IPS DF 6.9 (cell line): Measurements from ENCODE around the gene SLC9A1.
A peak's percentile ranks its signal among the peaks of the same experiment; 100 is the strongest.

Experiments
- DNase-seq: peaks from one replicate; pipeline ENCODE4 v3.0.0-alpha.2; 2013; ENCODE audit warnings: low read depth, low spot score
- H3K27ac ChIP-seq: one replicate; pipeline ENCODE4 v1.5.1; 2013; ENCODE audit warnings: low read length, control low read depth
- H3K27me3 ChIP-seq: 2 replicates; pipeline ENCODE4 v1.6.1; 2013; ENCODE audit warnings: mild to moderate bottlenecking, low read length; ENCODE audit not compliant: control insufficient read depth, insufficient read depth
- H3K36me3 ChIP-seq: 2 replicates; pipeline ENCODE4 v1.6.1; 2013; ENCODE audit warnings: low read length; ENCODE audit not compliant: control insufficient read depth, insufficient read depth
- H3K4me1 ChIP-seq: 2 replicates; pipeline ENCODE4 v1.6.1; 2013; ENCODE audit warnings: low read length; ENCODE audit not compliant: control insufficient read depth, insufficient read depth
- H3K4me3 ChIP-seq: 2 replicates; pipeline ENCODE4 v1.5.1; 2013; ENCODE audit warnings: mild to moderate bottlenecking, low read length
- H3K9me3 ChIP-seq: 2 replicates; pipeline ENCODE4 v1.6.1; 2013; ENCODE audit warnings: low read length, inconsistent platforms; ENCODE audit not compliant: control insufficient read depth, insufficient read depth
- WGBS: extraction: QIAGEN DNeasy Blood & Tissue Kit; methylation state at CpG from one replicate; pipeline ENCODE4 v1.1.7; 2013; ENCODE audit warnings: mixed read lengths, missing lambda C conversion rate; ENCODE audit not compliant: insufficient read length, insufficient coverage; 5-methylcytosine and 5-hydroxymethylcytosine counted together

Gene SLC9A1

DNA sequence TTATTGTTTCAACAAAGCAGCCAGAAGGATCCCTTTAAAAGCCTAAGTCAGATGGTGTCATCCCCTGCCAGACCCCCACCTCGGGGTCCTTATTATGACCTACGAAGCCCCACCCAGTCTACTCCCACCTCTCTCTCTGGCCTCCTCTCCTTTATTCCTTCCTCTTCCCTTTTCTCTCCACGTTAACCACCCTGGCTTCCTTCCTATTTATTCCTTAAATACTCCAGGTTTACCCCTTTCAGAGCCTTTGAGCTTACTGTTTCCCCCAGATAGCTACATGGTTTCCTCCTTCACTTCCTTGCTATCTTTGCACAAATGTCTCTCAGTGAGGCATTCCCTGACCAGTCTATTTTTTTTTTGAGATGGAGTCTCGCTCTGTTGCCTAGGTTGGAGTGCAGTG lies 12.0 kb upstream of the SLC9A1 start:
- WGBS: 100% methylated on average over 1 of the region's 4 CpGs
- H3K4me1 ChIP-seq: no peaks in the 10 kb centered on the region
- no peak overlapping the region for H3K4me3 ChIP-seq
- H3K27ac ChIP-seq: no peak overlapping the region
- no peaks in the 10 kb centered on the region for H3K9me3 ChIP-seq
- no peaks in the 10 kb centered on the region for H3K36me3 ChIP-seq
- no peak for DNase-seq
- no peaks in the 10 kb centered on the region for H3K27me3 ChIP-seq

DNA sequence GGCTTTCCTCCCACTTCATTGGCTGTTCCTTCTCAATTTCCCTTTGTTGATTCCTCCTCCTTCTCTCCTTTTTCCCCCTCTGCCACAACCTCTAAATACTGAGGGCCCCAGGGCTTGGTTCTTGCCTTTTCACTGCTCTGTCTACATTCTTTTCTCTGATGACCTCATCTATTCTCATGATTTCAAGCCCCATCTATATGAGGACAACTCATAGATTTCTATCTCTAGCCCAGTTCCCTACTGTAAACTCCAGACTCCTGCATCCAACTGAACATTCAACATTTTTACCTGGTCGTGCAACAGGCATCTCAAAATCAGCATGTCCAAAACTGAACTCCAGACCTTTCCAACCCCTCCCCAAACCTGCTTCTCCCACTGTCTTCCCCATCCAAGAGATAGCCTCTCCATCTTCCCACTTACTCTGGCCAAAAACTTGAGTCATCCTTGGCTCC lies 11.5 kb upstream of the SLC9A1 start:
- no peaks in the 10 kb centered on the region for H3K36me3 ChIP-seq
- H3K9me3 ChIP-seq: no peaks in the 10 kb centered on the region
- no peaks in the 10 kb centered on the region for H3K4me1 ChIP-seq
- no CpG with 5 or more reads among the region's 1 CpG for WGBS
- no peak for DNase-seq
- H3K4me3 ChIP-seq: no peak overlapping the region
- H3K27me3 ChIP-seq: no peaks in the 10 kb centered on the region
- no peak overlapping the region for H3K27ac ChIP-seq

DNA sequence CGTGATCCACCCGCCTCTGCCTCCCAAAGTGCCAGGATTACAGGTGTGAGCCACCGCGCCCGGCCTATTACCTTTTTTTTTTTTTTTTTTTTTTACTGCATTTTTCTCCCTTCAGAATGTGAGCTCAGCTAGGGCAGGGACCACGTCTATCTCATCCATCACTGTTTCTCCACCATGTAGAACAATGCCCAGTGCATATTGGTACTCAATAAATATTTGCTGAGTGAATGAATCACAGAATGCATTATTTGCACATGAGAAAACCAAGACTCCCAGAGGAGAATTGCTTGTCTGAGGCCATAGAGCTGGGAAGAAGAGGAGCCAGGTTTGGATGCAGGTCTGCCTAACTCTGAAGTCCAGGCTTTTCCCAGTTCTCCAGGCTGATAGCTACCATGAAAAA lies 8.2 kb upstream of the SLC9A1 start:
- no peak for DNase-seq
- Histone ChIP-seq H3K27me3 (no peaks in the 10 kb centered on the region), H3K4me3 (no peak overlapping the region), H3K4me1 (no peaks in the 10 kb centered on the region), H3K27ac (no peak overlapping the region), H3K9me3 (no peaks in the 10 kb centered on the region), H3K36me3 (no peaks in the 10 kb centered on the region)
- no CpG with 5 or more reads among the region's 6 CpGs for WGBS

GRCh38 chr1:27162090-27162489 lies 7.2 kb upstream of the SLC9A1 start:
- Histone ChIP-seq H3K27ac (no peak overlapping the region), H3K4me3 (no peak overlapping the region), H3K36me3 (no peaks in the 10 kb centered on the region), H3K4me1 (no peaks in the 10 kb centered on the region), H3K27me3 (no peaks in the 10 kb centered on the region), H3K9me3 (no peaks in the 10 kb centered on the region)
- no CpG with 5 or more reads among the region's 4 CpGs for WGBS
- DNase-seq: no peak

- H3K27me3 ChIP-seq: no peaks in the 10 kb centered on the region
- H3K27ac ChIP-seq: no peak overlapping the region
- WGBS: no CpG with 5 or more reads among the region's 5 CpGs
- H3K36me3 ChIP-seq: no peaks in the 10 kb centered on the region
- no peak for DNase-seq
- no peaks in the 10 kb centered on the region for H3K9me3 ChIP-seq
- H3K4me1 ChIP-seq: no peaks in the 10 kb centered on the region
- no peak overlapping the region for H3K4me3 ChIP-seq
These were observed 6.7 kb upstream of the SLC9A1 start for GRCh38 chr1:27161594-27161993.

GRCh38 chr1:27157194-27157593 lies 2.3 kb upstream of the SLC9A1 start:
- no CpG with 5 or more reads among the region's 3 CpGs for WGBS
- H3K4me3 ChIP-seq: no peak overlapping the region
- no peaks in the 10 kb centered on the region for H3K27me3 ChIP-seq
- no peaks in the 10 kb centered on the region for H3K9me3 ChIP-seq
- peaks cover 7% of the 10 kb centered on the region for H3K4me1 ChIP-seq
- H3K36me3 ChIP-seq: no peaks in the 10 kb centered on the region
- no peak overlapping the region for H3K27ac ChIP-seq
- DNase-seq: no peak

DNA sequence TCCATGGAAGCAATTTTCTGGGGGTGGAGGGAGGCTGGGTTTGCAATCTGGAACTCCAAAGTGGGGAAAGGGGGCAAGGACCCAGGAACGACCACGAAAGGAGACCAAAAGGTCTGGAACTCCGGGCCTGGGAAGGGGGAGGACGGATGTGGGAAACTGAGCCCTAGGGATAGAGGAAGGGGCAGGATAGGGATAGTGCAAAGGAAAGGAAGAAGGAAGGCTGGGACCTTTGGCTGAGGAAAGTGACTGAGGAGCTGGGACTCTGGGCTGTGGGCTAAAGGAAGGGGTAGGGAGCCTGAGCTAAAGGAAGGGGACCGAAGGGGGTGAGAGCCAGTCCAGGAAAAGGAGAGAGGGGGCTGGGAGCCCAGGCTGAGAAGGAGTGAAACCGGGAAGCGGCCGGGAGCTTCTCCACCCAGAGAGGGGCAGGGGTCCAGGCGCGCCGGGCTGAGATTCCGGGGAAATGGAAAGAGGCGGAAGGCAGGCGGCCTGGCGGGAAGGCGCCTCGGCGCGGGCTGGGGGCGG lies 395 bp downstream of the SLC9A1 start:
- no peak overlapping the region for H3K27ac ChIP-seq
- no peaks in the 10 kb centered on the region for H3K27me3 ChIP-seq
- no peak for DNase-seq
- no peaks in the 10 kb centered on the region for H3K9me3 ChIP-seq
- peak overlapping the region; percentile 66; the same call in 1 of the 2 replicates for H3K4me3 ChIP-seq
- no peaks in the 10 kb centered on the region for H3K36me3 ChIP-seq
- WGBS: no CpG with 5 or more reads among the region's 20 CpGs
- peaks cover 7% of the 10 kb centered on the region for H3K4me1 ChIP-seq

- H3K36me3 ChIP-seq: no peaks in the 10 kb centered on the region
- H3K27ac ChIP-seq: no peak overlapping the region
- no peak for DNase-seq
- no peaks in the 10 kb centered on the region for H3K27me3 ChIP-seq
- WGBS: no CpG with 5 or more reads among the region's 21 CpGs
- peaks cover 7% of the 10 kb centered on the region for H3K4me1 ChIP-seq
- H3K4me3 ChIP-seq: no peak overlapping the region
- no peaks in the 10 kb centered on the region for H3K9me3 ChIP-seq
These were observed 982 bp downstream of the SLC9A1 start for GRCh38 chr1:27153927-27154358.

DNA sequence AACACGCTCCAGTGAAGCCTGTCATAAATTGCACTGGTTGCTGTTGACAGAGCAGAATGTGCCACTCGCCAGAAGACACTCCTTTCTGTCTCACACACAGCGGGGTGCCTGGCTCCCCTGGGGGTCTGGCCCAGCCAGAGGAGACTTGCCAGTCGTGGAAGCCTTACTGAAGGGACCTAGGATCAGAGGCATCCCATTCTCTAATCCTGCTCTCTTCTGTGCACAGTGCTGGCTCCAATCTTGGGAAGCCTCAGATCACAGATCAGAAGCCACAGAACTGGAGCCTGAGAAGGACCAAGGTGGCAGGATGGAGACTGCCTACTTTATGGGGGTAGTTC lies 1.4 kb downstream of the SLC9A1 start:
- H3K27ac ChIP-seq: no peak overlapping the region
- no CpG with 5 or more reads among the region's 4 CpGs for WGBS

DNA sequence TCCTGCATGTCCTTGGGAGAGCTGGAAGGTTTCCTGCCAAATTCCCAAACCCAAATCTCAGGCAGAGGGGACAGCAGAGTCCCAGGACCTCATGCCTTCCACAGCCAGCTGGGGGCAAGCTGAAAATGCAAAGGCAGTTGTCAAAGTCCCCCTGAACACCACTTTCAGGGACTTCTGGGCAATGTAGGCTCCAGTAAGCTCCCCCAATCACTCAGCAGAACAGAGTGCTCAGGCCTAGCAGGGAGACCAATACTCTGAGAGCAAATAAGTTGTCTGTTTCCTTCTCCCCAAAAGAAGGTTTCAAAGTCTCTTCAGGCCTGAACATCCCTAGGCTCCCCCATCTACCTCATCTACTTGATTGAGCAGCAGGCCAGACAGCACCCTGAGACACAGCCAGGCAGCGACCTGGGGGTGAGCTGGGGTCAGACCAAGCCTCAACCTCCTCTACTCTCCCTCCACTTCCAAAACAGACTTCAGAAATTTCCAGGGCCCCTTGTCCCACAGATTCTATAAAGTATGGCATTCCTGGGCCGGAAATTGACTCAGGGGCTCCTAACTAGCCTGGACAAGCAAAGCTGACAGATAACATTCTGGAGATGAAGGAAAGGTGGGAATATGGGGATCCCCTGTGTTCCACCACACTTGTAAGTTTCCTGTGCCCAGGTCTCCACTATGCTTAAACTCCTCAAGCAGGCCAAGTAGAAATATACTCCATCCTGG lies 1.9 kb downstream of the SLC9A1 start:
- Histone ChIP-seq H3K27ac (no peak overlapping the region), H3K9me3 (no peaks in the 10 kb centered on the region), H3K4me1 (peaks cover 7% of the 10 kb centered on the region), H3K4me3 (no peak overlapping the region), H3K36me3 (no peaks in the 10 kb centered on the region), H3K27me3 (no peaks in the 10 kb centered on the region)
- no peak for DNase-seq
- WGBS: no CpG with 5 or more reads among the region's 2 CpGs

More for the DNA sequence above, 1.4 kb downstream of the SLC9A1 start:
- DNase-seq: no peak
- H3K9me3 ChIP-seq: no peaks in the 10 kb centered on the region
- H3K27me3 ChIP-seq: no peaks in the 10 kb centered on the region
- H3K4me3 ChIP-seq: no peak overlapping the region
- H3K4me1 ChIP-seq: peaks cover 7% of the 10 kb centered on the region
- H3K36me3 ChIP-seq: no peaks in the 10 kb centered on the region
